Left ventricle myocardium inferior (tissue), 1 donor: ENCODE data around the gene APOBEC4. TPM values are rescaled to one million over a fixed set of nuclear protein-coding genes. Genes with fewer than 3 reads are reported as not detected.
A peak's percentile ranks its signal among the peaks of the same experiment; 100 is the strongest.

ENCODE experiments used
- DNase-seq: peaks from one replicate; pipeline ENCODE4 v3.0.0-alpha.2; 2020
- H3K27ac ChIP-seq: fragments of 200-600 bp; replicated peaks from 2 replicates; pipeline ENCODE4 v1.8.0; 2021
- H3K27me3 ChIP-seq: fragments of 200-600 bp; 2 replicates; pipeline ENCODE4 v1.8.0; 2021; ENCODE audit warnings: low read depth
- H3K36me3 ChIP-seq: fragments of 200-600 bp; 2 replicates; pipeline ENCODE4 v1.8.0; 2021
- H3K4me1 ChIP-seq: fragments of 200-600 bp; 2 replicates; pipeline ENCODE4 v1.8.0; 2021
- H3K4me3 ChIP-seq: fragments of 200-600 bp; 2 replicates; pipeline ENCODE4 v1.8.0; 2021; ENCODE audit warnings: mild to moderate bottlenecking, moderate library complexity
- H3K9me3 ChIP-seq: fragments of 200-600 bp; replicated peaks from 2 replicates; pipeline ENCODE4 v1.8.0; 2021
- intact Hi-C: fragments of 100-400 bp; cut with micrococcal nuclease; formaldehyde crosslinking; loops from one replicate; pipeline ENCODE4 v1.11.0; 2022
- total RNA-seq: library from RNA; stranded (reverse); fragmentation: NEBNext Ultra II Directional; extraction: Animal tissue kit (Norgen Biotek cat#: 25700); gene quantifications from one replicate; pipeline ENCODE4 v1.2.1, GENCODE V29; 2021
- TF ChIP-seq, protein P1 (sequence below): fragments of 200-600 bp; IDR thresholded peaks from 2 replicates; pipeline ENCODE4 v1.8.0; 2021; ENCODE audit warnings: antibody characterized with exemption, mild to moderate bottlenecking, borderline replicate concordance
- donor health status: DM: no; HTN: yes; CAD: no; lungs with severe emphysema.

APOBEC4 gene
- total RNA-seq, 1 donor from 2014 or later: 0.11 TPM

DNA sequence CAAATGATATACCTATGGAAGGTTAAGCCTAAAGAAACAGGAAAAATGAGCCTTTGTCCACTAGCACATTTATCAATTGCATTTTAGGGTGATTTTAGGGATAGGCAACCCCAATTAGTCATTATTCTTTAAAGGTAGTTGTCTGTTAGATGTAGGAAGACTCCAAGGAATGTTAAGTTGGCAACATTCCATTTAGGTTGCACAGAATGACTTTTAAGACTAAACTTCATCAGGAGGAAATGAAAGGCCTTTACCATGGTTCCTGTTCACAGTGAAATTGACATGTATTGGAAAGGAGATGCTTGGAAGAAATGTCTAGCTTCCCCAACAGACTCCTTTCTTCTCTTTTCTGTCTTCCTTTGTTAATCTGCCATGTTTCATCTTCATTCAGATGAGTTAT is 1.6 kb upstream of the APOBEC4 start:
- peaks cover 58% of the 10 kb centered on the region for H3K4me1 ChIP-seq
- peak overlapping the region; percentile 80 for H3K27ac ChIP-seq
- TF ChIP-seq, protein P1, sequence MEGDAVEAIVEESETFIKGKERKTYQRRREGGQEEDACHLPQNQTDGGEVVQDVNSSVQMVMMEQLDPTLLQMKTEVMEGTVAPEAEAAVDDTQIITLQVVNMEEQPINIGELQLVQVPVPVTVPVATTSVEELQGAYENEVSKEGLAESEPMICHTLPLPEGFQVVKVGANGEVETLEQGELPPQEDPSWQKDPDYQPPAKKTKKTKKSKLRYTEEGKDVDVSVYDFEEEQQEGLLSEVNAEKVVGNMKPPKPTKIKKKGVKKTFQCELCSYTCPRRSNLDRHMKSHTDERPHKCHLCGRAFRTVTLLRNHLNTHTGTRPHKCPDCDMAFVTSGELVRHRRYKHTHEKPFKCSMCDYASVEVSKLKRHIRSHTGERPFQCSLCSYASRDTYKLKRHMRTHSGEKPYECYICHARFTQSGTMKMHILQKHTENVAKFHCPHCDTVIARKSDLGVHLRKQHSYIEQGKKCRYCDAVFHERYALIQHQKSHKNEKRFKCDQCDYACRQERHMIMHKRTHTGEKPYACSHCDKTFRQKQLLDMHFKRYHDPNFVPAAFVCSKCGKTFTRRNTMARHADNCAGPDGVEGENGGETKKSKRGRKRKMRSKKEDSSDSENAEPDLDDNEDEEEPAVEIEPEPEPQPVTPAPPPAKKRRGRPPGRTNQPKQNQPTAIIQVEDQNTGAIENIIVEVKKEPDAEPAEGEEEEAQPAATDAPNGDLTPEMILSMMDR: no peak

DNA sequence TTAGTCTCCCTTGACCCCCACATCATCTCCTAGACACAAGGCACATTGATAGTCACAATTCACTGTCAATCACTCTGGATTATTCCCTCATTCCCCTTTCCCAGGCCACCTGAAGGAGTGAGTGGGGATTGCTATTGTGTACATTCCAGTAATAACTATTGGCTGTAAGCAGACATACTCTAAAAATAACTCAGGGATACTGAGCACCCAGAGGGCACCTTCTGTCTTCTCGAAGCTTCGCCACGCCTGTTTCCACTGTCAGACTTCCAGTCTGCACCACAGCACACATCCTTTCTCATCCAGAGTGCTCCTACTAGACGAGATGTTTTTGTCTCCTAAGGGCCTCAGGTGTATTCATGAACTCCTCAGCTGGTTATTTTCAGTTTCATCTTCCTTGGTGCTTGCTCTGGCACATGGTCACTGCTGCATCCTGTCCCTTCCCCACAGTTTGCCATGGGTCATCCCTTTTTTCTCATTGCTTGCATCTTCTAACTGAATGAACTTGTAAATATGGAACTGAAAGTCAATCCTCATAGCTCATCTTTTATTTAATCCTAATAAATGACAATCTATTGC is 848 bp upstream of the APOBEC4 start:
- Histone ChIP-seq H3K4me1 (peaks cover 60% of the 10 kb centered on the region), H3K27ac (peak overlapping the region; percentile 80)
- no peak for DNase-seq

More for the DNA sequence above, 1.6 kb upstream of the APOBEC4 start:
- H3K27me3 ChIP-seq: no peaks in the 10 kb centered on the region
- intact Hi-C loops: loop anchor here (5.0 kb wide), 2 partner anchors 33 to 263 kb away; no protein-coding TSS in a partner anchor
- H3K9me3 ChIP-seq: no peaks in the 10 kb centered on the region
- no peak for DNase-seq
- no peak overlapping the region for H3K4me3 ChIP-seq
- H3K36me3 ChIP-seq: no peaks in the 10 kb centered on the region

DNA sequence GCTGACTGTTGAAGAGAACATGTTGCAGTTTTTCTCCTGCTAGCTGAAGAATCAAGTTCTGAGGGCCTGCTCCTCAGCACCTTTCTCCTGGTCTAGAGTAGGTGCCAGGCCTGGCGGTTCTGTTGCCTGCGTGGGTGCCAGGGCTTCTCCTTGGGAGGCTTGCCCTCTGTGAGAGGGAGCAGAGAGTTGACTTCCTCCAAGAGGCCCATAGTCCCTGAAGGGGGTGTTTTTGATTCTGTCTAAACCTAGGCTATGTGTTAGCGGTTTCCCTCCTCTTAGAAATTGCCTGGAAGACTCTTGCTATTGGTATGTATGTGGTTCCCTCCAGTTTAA is 312 bp upstream of the APOBEC4 start:
- H3K9me3 ChIP-seq: no peaks in the 10 kb centered on the region
- intact Hi-C loops: loop anchor here (5.0 kb wide), 1 partner anchor 34 kb away; no protein-coding TSS in a partner anchor
- DNase-seq: no peak
- no peak overlapping the region for H3K4me3 ChIP-seq
- H3K4me1 ChIP-seq: peaks cover 65% of the 10 kb centered on the region
- peak overlapping the region; percentile 80 for H3K27ac ChIP-seq
- TF ChIP-seq, protein P1: no peak
- H3K36me3 ChIP-seq: no peaks in the 10 kb centered on the region
- no peaks in the 10 kb centered on the region for H3K27me3 ChIP-seq

More for the DNA sequence above, 848 bp upstream of the APOBEC4 start:
- intact Hi-C loops: loop anchor here (5.0 kb wide), 1 partner anchor 33 kb away; no protein-coding TSS in a partner anchor
- no peaks in the 10 kb centered on the region for H3K27me3 ChIP-seq
- no peaks in the 10 kb centered on the region for H3K36me3 ChIP-seq
- TF ChIP-seq, protein P1: no peak
- no peaks in the 10 kb centered on the region for H3K9me3 ChIP-seq
- H3K4me3 ChIP-seq: no peak overlapping the region

DNA sequence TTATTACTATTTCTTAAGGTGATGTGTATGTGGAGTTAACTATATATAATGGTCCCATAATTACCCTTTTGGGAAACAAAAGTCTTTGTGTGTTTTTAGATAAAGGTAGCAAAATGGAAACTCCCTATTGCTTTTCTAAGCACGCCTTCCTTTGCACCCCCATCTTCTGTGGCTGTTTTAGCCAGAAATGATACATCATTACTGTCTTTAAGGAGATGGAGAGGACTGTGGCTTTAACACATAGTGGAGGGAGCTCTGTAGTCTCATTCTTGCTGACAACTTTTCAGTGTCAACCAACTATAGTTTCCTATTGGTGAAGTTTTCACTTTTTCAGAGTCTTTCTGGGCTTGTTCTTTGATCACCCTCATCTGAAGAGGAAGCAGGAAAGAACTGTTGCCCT is 1.0 kb downstream of the APOBEC4 start:
- no peaks in the 10 kb centered on the region for H3K36me3 ChIP-seq
- H3K4me1 ChIP-seq: peaks cover 79% of the 10 kb centered on the region
- peak overlapping the region; percentile 80 for H3K27ac ChIP-seq
- H3K9me3 ChIP-seq: no peaks in the 10 kb centered on the region
- TF ChIP-seq, protein P1: no peak
- DNase-seq: no peak
- no peak overlapping the region for H3K4me3 ChIP-seq
- H3K27me3 ChIP-seq: no peaks in the 10 kb centered on the region
- intact Hi-C loops: loop anchor here (5.0 kb wide), 1 partner anchor 35 kb away; no protein-coding TSS in a partner anchor

DNA sequence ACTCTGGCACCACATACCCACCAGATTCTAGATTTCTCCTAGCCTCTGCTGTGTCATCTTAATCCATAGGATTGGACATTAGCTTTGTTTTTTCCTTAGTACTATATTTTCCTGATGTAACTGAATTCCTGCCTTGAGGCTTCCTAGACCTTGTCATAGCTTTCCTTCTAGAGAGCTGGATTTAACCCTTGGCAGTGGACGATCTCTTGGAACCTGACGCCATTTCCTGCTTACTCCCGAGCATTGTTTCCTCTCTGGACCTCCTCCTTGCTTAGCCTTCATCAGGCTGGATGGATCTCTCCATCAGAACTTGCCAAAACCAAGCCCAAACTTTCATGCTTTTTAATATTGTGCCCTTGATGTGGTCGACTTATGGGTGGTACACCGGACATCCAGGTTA is 1.5 kb downstream of the APOBEC4 start:
- no peak for DNase-seq
- H3K9me3 ChIP-seq: no peaks in the 10 kb centered on the region
- no peaks in the 10 kb centered on the region for H3K36me3 ChIP-seq
- no peak overlapping the region for H3K4me3 ChIP-seq
- intact Hi-C loops: loop anchor here (5.0 kb wide), 1 partner anchor 36 kb away; no protein-coding TSS in a partner anchor
- no peaks in the 10 kb centered on the region for H3K27me3 ChIP-seq
- peak overlapping the region; percentile 80 for H3K27ac ChIP-seq
- H3K4me1 ChIP-seq: peaks cover 84% of the 10 kb centered on the region
- TF ChIP-seq, protein P1: no peak
